Tongue (tissue), 2 donors: Measurements from ENCODE around the gene CAMK1G. TPM values are rescaled to one million over a fixed set of nuclear protein-coding genes. Genes with fewer than 3 reads are reported as not detected.
A peak's percentile ranks its signal among the peaks of the same experiment; 100 is the strongest.

Source experiments
- DNase-seq: peaks from one replicate; pipeline ENCODE4 v3.0.0-alpha.2; 2015
- total RNA-seq: library from RNA; depleted of rRNA; stranded (reverse); fragments of >200 nt; gene quantifications from one replicate; pipeline ENCODE4 v1.2.3, GENCODE V29; 2014

Gene CAMK1G
- total RNA-seq, 1 donor from 2014 or later = not detected

- DNase-seq = no peak
Observed at GRCh38 chr1:209600541-209600940, 17.0 kb downstream of the CAMK1G start.

- peak; percentile 65 for DNase-seq
Observed at GRCh38 chr1:209601809-209602657, 18.5 kb downstream of the CAMK1G start.

- no peak for DNase-seq
Observed at GRCh38 chr1:209603877-209604276, 20.4 kb downstream of the CAMK1G start.

GRCh38 chr1:209607102-209607794 is 23.7 kb downstream of the CAMK1G start:
- no peak for DNase-seq

- no peak for DNase-seq
Observed at GRCh38 chr1:209607795-209608178, 24.3 kb downstream of the CAMK1G start.

- DNase-seq = no peak
Observed at GRCh38 chr1:209609041-209609790, 25.7 kb downstream of the CAMK1G start.

- DNase-seq = no peak
Observed at GRCh38 chr1:209609791-209610630, 26.5 kb downstream of the CAMK1G start.

GRCh38 chr1:209610631-209610905 is 27.1 kb downstream of the CAMK1G start:
- no peak for DNase-seq

- no peak for DNase-seq
Observed at GRCh38 chr1:209611771-209612570, 28.5 kb downstream of the CAMK1G start.

- DNase-seq = no peak
Observed at GRCh38 chr1:209612646-209613399, 29.3 kb downstream of the CAMK1G start.

GRCh38 chr1:209613400-209614150 is 30.1 kb downstream of the CAMK1G start:
- peak; percentile 11 for DNase-seq

GRCh38 chr1:209614151-209614420 is 30.6 kb downstream of the CAMK1G start:
- DNase-seq = no peak

GRCh38 chr1:209614906-209615305 is 31.4 kb downstream of the CAMK1G start:
- DNase-seq = no peak

- DNase-seq = no peak
Observed at GRCh38 chr1:209616366-209617046, 33.0 kb downstream of the CAMK1G start.

- DNase-seq = no peak
Observed at GRCh38 chr1:209617047-209617673, 33.6 kb downstream of the CAMK1G start.

- DNase-seq = no peak
Observed at GRCh38 chr1:209617755-209618154, 34.2 kb downstream of the CAMK1G start.

GRCh38 chr1:209618291-209618690 is 34.8 kb downstream of the CAMK1G start:
- DNase-seq = no peak

- peak; percentile 80 for DNase-seq
Observed at GRCh38 chr1:209618756-209619420, 35.4 kb downstream of the CAMK1G start.
